HepG2 (cell line): ENCODE data around the gene KIR3DL2.

Experiments used
- CEBPB ChIP-seq: IDR thresholded peaks from 2 replicates; pipeline ENCODE4 v1.6.1; 2011; ENCODE audit warnings: low read depth, low read length, improper control_type of control experiment, borderline replicate concordance
- LBX2 ChIP-seq: sonication (generic); formaldehyde crosslinking; IDR thresholded peaks from 2 replicates; pipeline ENCODE4 v1.5.0; 2020; ENCODE audit warnings: missing genetic modification reagents, mild to moderate bottlenecking, borderline replicate concordance

DNA sequence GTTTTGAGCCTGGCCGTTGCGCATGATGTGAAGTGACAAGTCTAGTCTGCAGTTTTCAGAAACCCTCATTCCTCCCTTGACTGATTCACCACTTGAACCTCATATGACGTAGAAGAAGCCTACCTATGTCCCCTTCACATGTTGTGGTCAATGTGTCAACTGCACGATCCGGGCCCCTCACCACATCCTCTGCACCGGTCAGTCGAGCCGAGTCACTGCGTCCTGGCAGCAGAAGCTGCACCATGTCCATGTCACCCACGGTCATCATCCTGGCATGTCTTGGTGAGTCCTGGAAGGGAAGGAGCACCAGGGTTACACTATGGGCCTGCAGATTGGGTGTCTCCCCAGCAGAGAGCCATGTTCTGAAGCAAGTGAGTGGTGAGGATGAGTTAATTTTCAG lies 46.8 kb upstream of the KIR3DL2 start, which contains the start of gene KIR2DL4:
- no peak for TF ChIP-seq CEBPB
- no peak for TF ChIP-seq LBX2
